DMS53 (cell line): ENCODE data around the gene MIEN1.
"Not testable (repeated sequence)": the region's sequence is repeated elsewhere in the genome, so short reads cannot be mapped to it uniquely, and the experiment has no call there.

Experiments used
- DNase-seq: peaks from one replicate; lab custom pipeline; 2025; lab: John Stamatoyannopoulos, UW

MIEN1 gene

GRCh38 chr17:39716073-39716818 lies 14.1 kb downstream of the MIEN1 start:
- no peak for DNase-seq

- DNase-seq: no peak
Observed at GRCh38 chr17:39715375-39716072, 14.8 kb downstream of the MIEN1 start.

- DNase-seq: no peak
Observed at GRCh38 chr17:39714234-39714633, 16.1 kb downstream of the MIEN1 start.

- no peak for DNase-seq
Observed at GRCh38 chr17:39711851-39712250, 18.5 kb downstream of the MIEN1 start.

GRCh38 chr17:39711071-39711470 lies 19.3 kb downstream of the MIEN1 start:
- DNase-seq: not testable (repeated sequence)

- DNase-seq: no peak
Observed at GRCh38 chr17:39709998-39710964, 20.1 kb downstream of the MIEN1 start.

GRCh38 chr17:39709319-39709997 lies 20.9 kb downstream of the MIEN1 start:
- no peak for DNase-seq

GRCh38 chr17:39706921-39707337 lies 23.4 kb downstream of the MIEN1 start:
- peak; percentile 52 for DNase-seq

- no peak for DNase-seq
Observed at GRCh38 chr17:39706383-39706782, 23.9 kb downstream of the MIEN1 start.

GRCh38 chr17:39705786-39706348 lies 24.5 kb downstream of the MIEN1 start:
- peak; percentile 94 for DNase-seq

- peak; percentile 23 for DNase-seq
Observed at GRCh38 chr17:39704821-39705551, 25.3 kb downstream of the MIEN1 start.

GRCh38 chr17:39703913-39704312 lies 26.4 kb downstream of the MIEN1 start:
- no peak for DNase-seq

- peak; percentile 90 for DNase-seq
Observed at GRCh38 chr17:39702901-39703893, 27.1 kb downstream of the MIEN1 start.

- DNase-seq: no peak
Observed at GRCh38 chr17:39701784-39702422, 28.4 kb downstream of the MIEN1 start.

- peak; percentile 35 for DNase-seq
Observed at GRCh38 chr17:39701012-39701783, 29.1 kb downstream of the MIEN1 start.

- peak; percentile 46 for DNase-seq
Observed at GRCh38 chr17:39700148-39700987, 30.0 kb downstream of the MIEN1 start.

GRCh38 chr17:39699818-39700147 lies 30.5 kb downstream of the MIEN1 start, which contains the start of gene ERBB2:
TSS of gene ERBB2 (plus strand) at chr17:39700064. CDS start at chr17:39700239, 175 bp downstream.
- peak; percentile 50 for DNase-seq
